GM18517 (cell line): ENCODE data around the gene MCF2L2.
"Not testable (repeated sequence)": the region's sequence is repeated elsewhere in the genome, so short reads cannot be mapped to it uniquely, and the experiment has no call there.

ENCODE experiments used
- ATAC-seq: cut with Tn5 transposase; IDR thresholded peaks from one replicate; pipeline ENCODE4 v1.9.1; 2021; ENCODE audit warnings: mild to moderate bottlenecking, moderate library complexity; ENCODE audit not compliant: unreplicated experiment

MCF2L2 gene

DNA sequence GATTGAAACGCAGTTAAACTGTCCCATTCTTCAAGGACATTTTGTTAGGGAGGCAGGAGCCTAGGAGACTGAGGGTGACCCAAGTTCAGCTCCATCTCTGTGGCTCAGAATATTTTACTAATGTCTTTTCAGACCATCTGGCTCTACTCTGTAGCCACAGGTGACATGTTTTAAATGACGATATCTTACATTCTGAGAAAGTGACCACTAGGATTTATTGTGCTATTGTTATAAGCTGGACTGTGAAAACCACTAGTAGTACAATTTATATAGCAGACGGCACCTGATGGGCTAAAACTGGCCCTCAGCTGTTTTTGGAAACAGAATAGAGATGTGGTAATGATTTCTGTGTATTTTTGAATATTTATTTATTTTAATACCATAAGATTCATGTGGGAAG is 55.5 kb downstream of the MCF2L2 start:
- ATAC-seq: no peak

- not testable (repeated sequence) for ATAC-seq
Measured at GRCh38 chr3:183371600-183371968, 56.8 kb downstream of the MCF2L2 start.

DNA sequence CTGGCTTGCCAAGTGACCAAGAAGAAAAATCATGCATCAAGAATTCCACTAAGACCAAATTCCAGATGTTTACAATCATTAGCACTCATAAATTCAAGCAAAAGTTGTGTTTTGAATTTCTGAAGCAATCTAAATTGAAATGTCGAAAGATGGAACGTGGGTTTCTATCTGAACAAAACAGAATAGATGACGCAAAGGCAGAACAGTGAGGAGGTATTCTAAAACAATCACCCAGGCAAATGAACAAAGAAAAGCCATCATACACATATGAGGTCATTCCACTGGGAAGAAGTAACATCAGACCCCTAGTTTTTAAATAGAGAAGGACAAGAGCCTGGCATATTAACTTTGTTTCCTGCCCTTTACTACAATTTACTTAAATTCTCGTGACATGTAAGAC is 58.0 kb downstream of the MCF2L2 start:
- no peak for ATAC-seq

DNA sequence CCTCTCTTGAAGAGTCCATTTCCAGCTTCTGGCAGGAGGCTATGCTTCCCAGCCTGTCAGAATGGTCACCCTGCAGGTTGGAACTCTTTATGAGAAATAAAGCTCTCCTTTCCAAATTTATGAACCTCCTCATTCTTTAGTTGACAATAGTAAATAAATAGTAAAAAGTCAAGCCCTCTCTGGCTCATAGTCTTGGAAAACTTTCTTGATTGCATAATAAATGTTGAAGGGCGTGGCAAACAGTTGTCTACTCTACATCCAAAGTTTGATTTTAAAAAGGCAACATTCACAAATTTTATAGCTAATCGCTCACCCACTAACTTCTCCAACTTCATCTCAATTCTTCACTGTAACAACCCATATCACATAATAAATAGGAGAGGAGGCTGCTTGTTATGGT is 58.8 kb downstream of the MCF2L2 start:
- ATAC-seq: no peak

DNA sequence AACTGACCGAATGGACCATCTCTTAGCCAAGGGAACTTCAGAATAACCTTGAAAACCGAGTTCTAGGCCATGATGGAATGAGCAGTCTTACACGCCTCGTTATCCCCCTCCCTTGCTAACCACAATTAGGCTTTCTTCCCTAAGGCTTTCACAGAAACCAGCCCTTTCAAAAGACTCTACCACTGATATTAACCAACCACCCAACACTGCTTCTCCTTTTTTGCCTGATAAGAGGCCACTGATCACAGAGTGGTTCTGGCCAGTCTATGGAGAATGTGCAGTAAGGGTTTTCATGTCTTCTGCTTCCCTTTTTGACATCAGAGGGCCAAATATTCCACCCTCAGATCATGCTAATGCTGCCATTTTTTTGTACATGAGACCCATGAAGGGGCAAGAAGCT is 59.3 kb downstream of the MCF2L2 start:
- no peak for ATAC-seq

DNA sequence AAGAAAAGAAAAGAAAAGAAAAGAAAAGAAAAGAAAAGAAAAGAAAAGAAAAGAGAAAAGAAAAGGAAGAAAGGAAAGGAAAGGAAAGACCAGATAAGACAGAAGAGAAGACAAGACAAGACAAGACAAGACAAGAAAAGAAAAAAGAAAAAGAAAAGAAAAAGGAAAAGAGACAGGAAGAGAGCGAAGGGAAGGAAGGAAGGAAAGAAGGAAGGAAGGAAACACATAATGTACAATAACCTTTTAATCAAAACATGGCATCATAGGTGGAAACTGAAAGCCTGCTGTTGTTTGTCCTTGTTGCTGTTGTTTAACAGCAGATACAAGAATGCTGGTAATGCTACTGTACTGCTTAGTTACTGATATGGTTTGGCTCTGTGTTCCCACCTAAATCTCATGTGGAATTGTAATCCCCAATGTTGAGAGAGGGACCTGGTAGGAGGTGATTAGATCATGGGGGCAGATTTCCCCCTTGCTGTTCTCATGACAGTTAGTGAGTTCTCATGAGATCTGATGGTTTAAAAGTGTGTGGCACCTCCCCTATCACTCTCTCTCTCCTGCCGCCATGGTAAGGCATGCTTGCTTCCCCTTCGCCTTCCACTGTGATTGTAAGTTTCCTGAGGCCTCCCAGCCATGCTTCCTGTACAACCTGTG is 67.3 kb downstream of the MCF2L2 start:
- no peak for ATAC-seq

DNA sequence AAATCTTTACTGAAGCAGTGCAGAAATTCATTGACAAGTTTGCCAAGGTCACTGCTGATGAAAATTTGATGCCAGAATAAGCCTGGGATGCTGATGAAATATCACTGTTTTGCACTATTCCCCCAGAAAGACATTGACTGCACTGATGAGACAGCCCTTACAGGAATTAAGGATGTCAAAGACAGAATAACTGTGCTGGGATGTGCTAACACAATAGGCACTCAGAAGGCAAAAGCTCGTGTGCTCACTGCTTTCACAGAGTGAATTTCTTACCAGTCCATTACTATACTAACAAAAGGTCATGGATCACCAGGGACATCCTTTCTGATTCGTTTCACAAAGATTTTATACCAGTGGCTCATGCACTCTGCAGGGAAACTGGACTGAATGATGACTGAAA is 69.4 kb downstream of the MCF2L2 start:
- ATAC-seq: no peak

DNA sequence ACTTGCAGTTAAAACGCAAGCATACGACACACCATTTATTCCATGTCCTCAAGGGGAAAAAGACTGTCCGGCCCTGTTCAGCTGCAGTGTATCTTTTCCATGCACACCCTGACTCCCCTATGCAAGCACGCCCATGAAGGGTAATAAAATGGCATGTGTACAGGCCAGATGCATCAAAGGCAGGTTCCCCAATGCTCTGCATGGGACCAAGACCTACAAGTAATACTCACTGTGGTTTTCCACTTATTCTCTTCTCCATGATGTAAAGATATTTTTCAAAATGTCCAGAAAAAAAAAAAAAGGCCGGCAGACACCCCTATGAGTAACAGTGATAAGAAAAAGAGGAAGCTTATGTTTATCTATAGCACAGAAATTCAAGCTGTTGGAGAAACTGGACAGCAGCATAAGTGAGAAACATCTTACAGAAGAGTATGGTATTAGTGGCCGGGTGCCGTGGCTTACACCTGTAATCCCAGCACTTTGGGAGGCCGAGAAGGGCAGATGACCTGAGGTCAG is 70.8 kb downstream of the MCF2L2 start:
- no peak for ATAC-seq

DNA sequence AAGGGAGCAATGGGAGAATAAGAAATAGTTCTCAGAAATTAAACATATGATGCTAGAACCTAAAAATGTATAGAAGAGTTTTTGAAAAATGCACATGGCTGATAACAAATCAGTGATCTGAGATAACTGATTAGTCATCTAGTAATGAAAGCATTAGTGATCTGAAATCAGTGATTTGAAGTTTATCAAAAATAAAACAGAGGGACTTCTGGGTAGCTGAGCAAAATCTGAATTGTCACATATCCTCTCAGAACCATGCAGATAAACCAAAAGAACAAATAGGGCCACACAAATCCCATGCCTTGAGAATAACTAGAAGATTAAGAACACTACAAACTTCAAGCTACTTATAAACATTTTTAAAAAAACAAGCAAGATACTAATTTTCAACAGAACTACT is 71.5 kb downstream of the MCF2L2 start:
- no peak for ATAC-seq

DNA sequence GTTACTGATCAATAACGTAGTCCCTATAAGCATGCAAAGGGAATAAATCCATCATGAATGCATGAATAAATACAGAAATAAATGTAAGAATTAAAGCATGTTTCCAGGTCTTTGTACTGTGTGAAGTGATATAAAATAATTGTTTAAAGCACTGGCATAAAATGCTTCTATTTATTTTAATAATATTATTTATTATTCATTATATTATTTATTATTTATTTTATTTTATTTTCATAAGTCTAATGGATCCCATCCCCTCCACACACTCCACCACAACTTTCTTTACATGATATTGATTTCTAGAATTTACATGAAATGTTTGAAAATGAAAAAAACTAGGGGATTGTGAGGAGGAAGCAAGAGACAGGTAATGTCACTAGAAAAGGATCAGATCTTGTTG is 73.5 kb downstream of the MCF2L2 start:
- no peak for ATAC-seq

DNA sequence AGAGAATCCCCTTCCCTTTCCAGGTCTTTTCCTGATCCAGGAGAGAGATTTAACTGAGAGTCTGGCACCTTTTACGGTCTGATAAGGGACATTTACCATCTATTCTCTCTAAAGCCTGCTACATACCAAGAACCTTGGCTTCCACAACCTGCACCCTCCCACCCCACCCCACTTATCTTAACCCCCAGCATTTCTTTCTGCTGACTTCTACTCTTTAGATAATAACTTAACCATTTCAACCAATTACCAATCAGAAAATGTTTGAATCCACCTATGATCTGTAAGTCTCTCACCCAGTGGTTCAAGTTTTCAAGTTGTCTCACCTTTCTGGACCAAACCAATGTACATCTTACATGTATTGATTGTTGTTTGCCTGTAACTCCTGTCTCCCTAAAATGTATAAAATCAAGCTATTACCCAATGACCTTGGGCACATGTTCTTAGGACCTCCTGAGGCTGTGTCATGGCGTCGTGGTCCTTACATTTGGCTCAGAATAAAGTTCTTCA is 74.0 kb downstream of the MCF2L2 start:
- no peak for ATAC-seq

DNA sequence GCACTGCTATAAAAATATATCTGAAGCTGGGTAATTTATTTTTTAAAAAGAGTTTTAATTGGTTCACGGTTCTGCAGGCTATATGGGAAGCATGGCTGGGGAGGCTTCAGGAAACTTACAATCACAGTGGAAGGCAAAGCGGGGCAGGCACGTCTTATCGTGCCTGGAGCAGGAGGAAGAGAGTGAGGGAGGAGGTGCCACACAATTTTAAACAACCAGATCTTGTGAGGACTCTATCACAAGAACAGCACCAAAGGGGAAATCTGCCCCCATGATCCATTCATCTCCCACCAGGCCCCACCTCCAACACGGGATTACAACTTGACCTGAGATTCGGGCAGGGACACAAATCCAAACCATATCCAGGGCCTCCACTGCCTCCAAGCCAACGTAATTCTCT is 75.0 kb downstream of the MCF2L2 start:
- ATAC-seq: no peak

DNA sequence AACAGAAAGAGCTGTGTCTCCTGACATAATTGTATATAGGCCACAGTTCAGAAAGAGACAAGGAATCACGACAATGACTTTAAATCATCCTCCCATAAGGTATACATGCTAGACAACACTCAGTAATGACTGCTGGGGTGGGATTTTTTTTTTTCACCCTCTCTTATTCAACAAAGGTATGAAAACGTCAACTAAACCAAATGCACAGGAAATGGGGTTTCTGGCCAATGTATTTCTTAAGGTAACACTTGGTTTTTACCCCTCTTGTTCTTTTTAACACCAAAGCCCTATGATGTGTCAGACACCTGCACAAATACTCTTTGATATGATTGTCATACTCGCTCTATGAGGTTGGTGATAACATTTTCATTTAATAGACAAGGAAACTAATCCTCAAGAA is 78.3 kb downstream of the MCF2L2 start:
- no peak for ATAC-seq

- no peak for ATAC-seq
Measured at GRCh38 chr3:183349421-183350157, 78.8 kb downstream of the MCF2L2 start.

GRCh38 chr3:183342824-183343223 is 85.6 kb downstream of the MCF2L2 start:
- ATAC-seq: no peak

GRCh38 chr3:183341545-183342288 is 86.7 kb downstream of the MCF2L2 start:
- no peak for ATAC-seq

- ATAC-seq: no peak
Measured at GRCh38 chr3:183340222-183340621, 88.2 kb downstream of the MCF2L2 start.

DNA sequence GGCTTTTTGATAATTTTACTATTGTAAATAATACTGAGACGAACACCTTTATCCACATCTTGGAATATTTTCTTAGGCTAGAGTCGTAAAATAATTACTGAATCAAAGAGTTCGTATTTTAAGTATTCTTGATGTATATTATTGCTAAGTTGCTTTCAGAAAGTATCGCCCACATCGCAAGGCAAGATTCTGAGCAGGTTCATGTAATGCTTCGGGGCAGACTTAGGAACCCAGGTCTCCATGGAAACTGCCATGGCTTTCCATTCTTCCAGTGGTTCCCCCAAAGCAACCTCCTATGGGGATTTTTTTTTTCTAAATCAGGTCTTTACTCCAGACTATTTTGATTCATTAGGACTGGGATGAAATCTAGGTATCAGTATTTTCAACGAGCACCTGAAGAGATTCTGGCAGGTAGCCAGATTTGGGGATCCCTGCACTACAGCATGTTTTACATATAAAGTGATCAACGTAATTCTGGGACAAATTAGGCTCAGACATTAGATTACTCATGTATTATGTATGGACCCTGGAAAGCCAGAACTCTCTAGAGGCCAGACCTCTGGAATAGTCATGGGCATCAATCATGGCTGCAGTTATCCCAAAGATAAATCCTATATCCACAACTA is 88.8 kb downstream of the MCF2L2 start:
- no peak for ATAC-seq

DNA sequence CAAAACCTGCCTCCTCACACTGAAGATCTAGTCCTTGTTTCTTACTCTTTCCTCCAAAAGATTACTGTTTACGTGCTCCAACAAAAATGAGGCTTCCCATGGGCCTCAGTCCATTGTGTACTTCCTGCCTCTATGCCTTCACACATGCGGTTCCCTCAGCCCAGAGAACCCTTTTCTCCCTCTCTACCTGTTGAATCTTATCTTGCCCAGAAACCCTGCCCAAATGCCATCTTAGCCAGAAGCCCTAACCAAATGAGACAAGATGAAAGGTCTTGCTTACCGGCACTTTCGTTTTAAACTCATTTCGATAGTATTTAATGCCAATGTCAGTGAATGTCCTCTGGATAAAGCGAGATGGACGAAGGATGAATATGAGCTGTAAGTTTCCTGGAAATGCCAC is 89.9 kb downstream of the MCF2L2 start:
- no peak for ATAC-seq

GRCh38 chr3:183332487-183332886 is 95.9 kb downstream of the MCF2L2 start:
- no peak for ATAC-seq

- ATAC-seq: no peak
Measured at GRCh38 chr3:183331498-183331897, 96.9 kb downstream of the MCF2L2 start.
